Spleen (tissue), 7 donors: ENCODE measurements around the gene HERPUD2.

Experiments used
- POLR2AphosphoS5 ChIP-seq, 3 donors: sonication (generic); formaldehyde crosslinking; IDR thresholded peaks; one replicate each; pipeline ENCODE4 v1.5.1; 2017; ENCODE audit warnings: antibody characterized with exemption in 3 of 3
- TF ChIP-seq, protein P1 (sequence below), 11 experiments: fragments of 200-600 bp in 7 of 11; fragments of 450-650 bp in 4 of 11; sonication (generic) in 4 of 11; IDR thresholded peaks in 8 of 11; conservative IDR thresholded peaks in 3 of 11; 1 replicate in 7 of 11; 2 replicates in 4 of 11; pipeline versions ENCODE4 v1.4.0 to v1.8.0; 2016 to 2021; ENCODE audit warnings: antibody characterized with exemption in 11 of 11, inconsistent platforms in 4 of 11, mild to moderate bottlenecking in 1 of 11
- donor health status: DM: no; HTN: no; CAD: no; lungs with moderate emphysema.
- donor health status: DM: no; HTN: no; CAD: no.
- donor health status: DM: no; HTN: no; CAD: no.

GRCh38 chr7:35700333-35700732 lies 5.4 kb upstream of the HERPUD2 start:
- TF ChIP-seq, protein P1, sequence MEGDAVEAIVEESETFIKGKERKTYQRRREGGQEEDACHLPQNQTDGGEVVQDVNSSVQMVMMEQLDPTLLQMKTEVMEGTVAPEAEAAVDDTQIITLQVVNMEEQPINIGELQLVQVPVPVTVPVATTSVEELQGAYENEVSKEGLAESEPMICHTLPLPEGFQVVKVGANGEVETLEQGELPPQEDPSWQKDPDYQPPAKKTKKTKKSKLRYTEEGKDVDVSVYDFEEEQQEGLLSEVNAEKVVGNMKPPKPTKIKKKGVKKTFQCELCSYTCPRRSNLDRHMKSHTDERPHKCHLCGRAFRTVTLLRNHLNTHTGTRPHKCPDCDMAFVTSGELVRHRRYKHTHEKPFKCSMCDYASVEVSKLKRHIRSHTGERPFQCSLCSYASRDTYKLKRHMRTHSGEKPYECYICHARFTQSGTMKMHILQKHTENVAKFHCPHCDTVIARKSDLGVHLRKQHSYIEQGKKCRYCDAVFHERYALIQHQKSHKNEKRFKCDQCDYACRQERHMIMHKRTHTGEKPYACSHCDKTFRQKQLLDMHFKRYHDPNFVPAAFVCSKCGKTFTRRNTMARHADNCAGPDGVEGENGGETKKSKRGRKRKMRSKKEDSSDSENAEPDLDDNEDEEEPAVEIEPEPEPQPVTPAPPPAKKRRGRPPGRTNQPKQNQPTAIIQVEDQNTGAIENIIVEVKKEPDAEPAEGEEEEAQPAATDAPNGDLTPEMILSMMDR (IDR thresholded peaks at IDR 0.05 in 8 of 11, conservative IDR thresholded peaks at IDR 0.05 in 3 of 11) = no peak
- TF ChIP-seq POLR2AphosphoS5 (IDR thresholded peaks at IDR 0.05) = no peak
